D721Med (cell line): ENCODE measurements around the gene PLA2G4F.

Experiments
- DNase-seq: peaks from one replicate; pipeline ENCODE4 v3.0.0; 2011; ENCODE audit warnings: low spot score; ENCODE audit not compliant: insufficient read length
- FAIRE-seq: peaks from 2 replicates; lab custom pipeline; 2011; peaks lifted over from hg19 to GRCh38; lab: Jason Lieb, UNC
- TF ChIP-seq, protein P1 (sequence below): IDR thresholded peaks from 2 replicates; pipeline ENCODE4 v1.5.1; 2012; ENCODE audit warnings: mild to moderate bottlenecking, control low read depth; ENCODE audit not compliant: insufficient read depth; ENCODE audit errors: missing control alignments

The PLA2G4F gene

DNA sequence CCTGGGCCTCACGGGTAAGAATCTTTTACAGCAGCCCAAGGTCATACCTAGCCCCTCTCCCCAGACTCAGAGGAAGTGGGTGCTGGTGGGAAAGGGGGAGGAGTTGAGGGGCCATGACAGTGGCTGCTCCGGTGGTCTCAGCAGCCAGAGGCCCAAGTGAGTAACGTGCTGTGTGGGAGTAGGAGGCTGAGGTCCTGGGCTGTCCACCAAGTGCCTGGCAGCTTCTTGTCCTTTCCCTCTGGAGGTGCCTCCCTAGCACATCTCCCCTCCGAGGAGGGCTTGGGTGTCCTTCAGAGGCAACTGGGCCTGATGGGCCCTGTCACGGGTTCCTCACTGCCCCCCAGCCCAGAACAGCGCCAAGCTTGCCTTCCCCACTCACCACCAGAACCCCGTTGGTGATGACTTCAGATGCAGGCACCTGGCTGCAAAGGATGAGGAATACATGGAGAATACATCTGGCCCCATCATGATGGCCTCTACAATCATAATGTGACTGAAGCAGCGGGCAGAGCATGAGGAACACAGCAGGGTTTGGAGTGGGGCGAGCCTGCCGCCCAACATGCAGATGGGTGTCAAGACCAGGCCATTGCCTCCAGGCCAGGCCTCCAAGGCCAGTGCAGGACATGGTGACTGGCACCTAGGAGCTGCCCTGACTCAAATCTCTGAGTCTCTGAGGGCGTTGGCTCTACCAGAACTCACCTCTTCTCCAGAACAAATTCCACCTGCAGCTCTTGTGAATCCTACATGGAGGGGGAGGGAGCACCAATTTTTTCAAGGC, 3.3 kb downstream of the PLA2G4F start:
- FAIRE-seq (no peak), DNase-seq (no peak)
- TF ChIP-seq, protein P1, sequence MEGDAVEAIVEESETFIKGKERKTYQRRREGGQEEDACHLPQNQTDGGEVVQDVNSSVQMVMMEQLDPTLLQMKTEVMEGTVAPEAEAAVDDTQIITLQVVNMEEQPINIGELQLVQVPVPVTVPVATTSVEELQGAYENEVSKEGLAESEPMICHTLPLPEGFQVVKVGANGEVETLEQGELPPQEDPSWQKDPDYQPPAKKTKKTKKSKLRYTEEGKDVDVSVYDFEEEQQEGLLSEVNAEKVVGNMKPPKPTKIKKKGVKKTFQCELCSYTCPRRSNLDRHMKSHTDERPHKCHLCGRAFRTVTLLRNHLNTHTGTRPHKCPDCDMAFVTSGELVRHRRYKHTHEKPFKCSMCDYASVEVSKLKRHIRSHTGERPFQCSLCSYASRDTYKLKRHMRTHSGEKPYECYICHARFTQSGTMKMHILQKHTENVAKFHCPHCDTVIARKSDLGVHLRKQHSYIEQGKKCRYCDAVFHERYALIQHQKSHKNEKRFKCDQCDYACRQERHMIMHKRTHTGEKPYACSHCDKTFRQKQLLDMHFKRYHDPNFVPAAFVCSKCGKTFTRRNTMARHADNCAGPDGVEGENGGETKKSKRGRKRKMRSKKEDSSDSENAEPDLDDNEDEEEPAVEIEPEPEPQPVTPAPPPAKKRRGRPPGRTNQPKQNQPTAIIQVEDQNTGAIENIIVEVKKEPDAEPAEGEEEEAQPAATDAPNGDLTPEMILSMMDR = no peak

DNA sequence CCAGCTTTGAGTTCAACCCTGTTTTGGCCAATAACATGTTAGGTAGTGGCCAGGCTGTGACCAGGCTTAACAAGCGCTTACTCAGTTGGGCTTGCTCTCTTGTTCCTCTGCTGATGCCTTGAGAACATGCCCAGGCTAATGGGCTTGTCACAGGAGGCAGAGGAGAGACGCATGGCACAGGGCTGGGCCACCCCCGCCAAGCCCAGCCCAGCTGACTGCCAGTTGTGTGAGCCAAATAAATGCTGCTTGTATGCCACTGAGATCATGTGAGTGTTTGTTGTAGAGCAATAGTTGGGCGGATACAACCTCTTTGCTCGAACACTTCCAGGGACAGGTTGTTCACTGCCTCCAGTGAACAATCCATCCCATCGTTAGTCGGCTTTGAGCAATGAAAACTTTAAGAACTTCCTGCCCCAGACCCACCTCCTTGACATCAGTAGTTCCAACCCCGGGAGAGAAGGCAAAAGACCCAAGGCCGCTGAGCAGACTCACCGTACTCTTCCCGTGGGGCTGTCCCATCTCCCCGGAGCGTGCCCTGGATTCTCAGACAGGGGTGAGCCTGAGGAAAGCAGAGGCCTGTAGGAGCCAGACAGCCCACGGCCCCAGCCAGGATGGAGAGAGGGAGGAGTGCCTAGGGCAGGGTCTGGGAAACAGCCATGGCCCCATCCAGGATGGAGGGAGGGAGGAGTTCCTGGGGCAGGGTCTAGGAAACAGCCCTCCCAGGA, 4.1 kb downstream of the PLA2G4F start:
- DNase-seq (no peak), FAIRE-seq (no peak)
- TF ChIP-seq, protein P1 = no peak

DNA sequence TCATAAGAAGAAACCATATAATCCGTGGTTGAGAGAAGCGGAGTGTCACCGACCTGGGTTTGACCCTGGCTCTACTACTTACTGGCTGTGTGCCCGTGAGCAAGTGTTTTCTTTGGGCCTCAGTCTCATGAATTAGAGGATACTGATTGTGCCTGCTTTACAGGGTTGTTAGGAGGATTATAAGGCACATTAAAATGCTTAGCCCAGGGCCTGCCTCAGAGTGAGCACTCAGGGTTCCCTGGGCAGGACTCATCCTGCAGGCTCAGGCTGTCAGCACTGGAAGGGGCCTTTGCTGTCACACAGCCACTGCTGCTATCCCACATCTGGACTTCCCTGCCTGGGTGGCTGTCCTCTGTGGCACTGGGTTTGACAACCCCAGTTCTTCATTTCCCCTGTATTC, 4.7 kb downstream of the PLA2G4F start:
- FAIRE-seq (no peak), DNase-seq (no peak)
- TF ChIP-seq, protein P1 = no peak

GRCh38 chr15:42151141-42151561, 5.3 kb downstream of the PLA2G4F start:
- TF ChIP-seq, protein P1 = no peak
- FAIRE-seq (no peak), DNase-seq (no peak)

DNA sequence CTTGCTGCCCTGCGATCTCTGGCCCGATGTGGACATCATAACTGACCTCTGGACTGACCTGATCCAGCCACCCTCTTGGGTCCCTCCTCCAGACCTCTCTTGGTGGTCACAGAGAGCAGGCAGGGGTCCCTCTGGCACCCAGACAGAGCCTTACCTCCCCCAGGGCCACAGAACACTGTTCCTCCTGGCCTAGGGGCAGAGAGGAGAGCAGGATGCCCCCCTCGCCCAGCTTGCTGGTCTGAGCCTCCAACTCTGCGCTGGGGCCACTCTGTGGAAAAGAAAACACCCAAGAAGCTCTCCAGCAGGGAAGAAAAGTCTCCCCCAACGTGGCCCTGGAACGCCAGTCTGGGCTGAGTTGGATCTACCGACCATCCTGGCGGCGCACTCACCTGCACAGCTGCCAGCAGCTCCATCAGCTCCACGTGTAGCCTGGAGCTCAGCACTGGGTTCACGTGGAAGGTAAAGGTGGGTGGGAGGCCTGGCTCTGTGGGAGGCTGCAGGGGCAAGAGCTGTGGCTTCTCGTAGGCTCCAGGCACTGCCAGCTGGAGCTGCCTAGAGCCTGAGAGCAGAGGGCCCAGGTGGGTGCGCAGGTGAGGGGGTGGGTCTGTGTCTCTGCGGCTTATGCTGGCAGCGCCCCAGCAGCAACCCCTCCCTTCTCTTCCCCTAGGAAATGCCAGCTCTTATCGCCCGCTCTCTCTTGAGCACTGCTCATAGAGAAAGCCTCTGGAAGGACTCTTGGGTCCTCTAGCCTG, 6.0 kb downstream of the PLA2G4F start:
- TF ChIP-seq, protein P1 = no peak
- DNase-seq (no peak), FAIRE-seq (no peak)

GRCh38 chr15:42149493-42150218, 6.8 kb downstream of the PLA2G4F start:
- DNase-seq (no peak), FAIRE-seq (no peak)
- TF ChIP-seq, protein P1 = no peak
